Uterus (tissue), 4 donors: Measurements from ENCODE around the gene ANKRD62. TPM values are rescaled to one million over a fixed set of nuclear protein-coding genes. Genes with fewer than 3 reads are reported as not detected.

Experiments
- DNase-seq, 2 donors: peaks; one replicate each; pipeline ENCODE4 v3.0.0-alpha.2; 2019 to 2020
- H3K27ac ChIP-seq, 2 donors: fragments of 200-600 bp; sonication (generic); 1 replicate in 1 of 2; 2 replicates in 1 of 2; pipeline ENCODE4 v1.5.1; 2016 to 2018
- H3K27me3 ChIP-seq, 2 donors: fragments of 200-600 bp; sonication (generic); one replicate each; pipeline ENCODE4 v1.5.1; 2018 to 2019; ENCODE audit warnings: control low read depth in 1 of 2
- H3K36me3 ChIP-seq, 2 donors: fragments of 200-600 bp; sonication (generic); one replicate each; pipeline ENCODE4 v1.5.1; 2019; ENCODE audit warnings: control low read depth in 1 of 2
- H3K4me1 ChIP-seq, 2 donors: fragments of 200-600 bp; sonication (generic); one replicate each; pipeline ENCODE4 v1.5.1; 2018 to 2019; ENCODE audit warnings: control low read depth in 1 of 2
- H3K4me3 ChIP-seq, 2 donors: fragments of 200-600 bp; sonication (generic); 1 replicate in 1 of 2; 2 replicates in 1 of 2; pipeline ENCODE4 v1.5.1; 2018 to 2019; ENCODE audit warnings: mild to moderate bottlenecking in 1 of 2
- H3K9me3 ChIP-seq, 2 donors: fragments of 200-600 bp; sonication (generic); one replicate each; pipeline ENCODE4 v1.5.1; 2019; ENCODE audit warnings: control low read depth in 1 of 2
- CTCF ChIP-seq, 4 experiments: fragments of 200-600 bp in 2 of 4; fragments of 450-650 bp in 2 of 4; sonication (generic) in 2 of 4; IDR thresholded peaks; one replicate each; pipeline ENCODE4 v1.5.1; 2016 to 2019; ENCODE audit warnings: antibody characterized with exemption in 4 of 4, mild to moderate bottlenecking in 2 of 4, moderate library complexity in 1 of 4
- POLR2A ChIP-seq, 2 donors: fragments of 450-650 bp; IDR thresholded peaks; one replicate each; pipeline ENCODE4 v1.6.1; 2016; ENCODE audit warnings: antibody characterized with exemption in 2 of 2, mild to moderate bottlenecking in 1 of 2, moderate library complexity in 1 of 2
- intact Hi-C: fragments of 100-400 bp; cut with DNase I; formaldehyde crosslinking; loops from one replicate; pipeline ENCODE4 v1.15.1; 2023; ENCODE audit warnings: low total_unique reads
- total RNA-seq, 4 donors: library from RNA; depleted of rRNA in 3 of 4; stranded (reverse); fragments of >200 nt in 3 of 4; gene quantifications; one replicate each; pipeline versions ENCODE4 v1.1.0 to v1.2.4, GENCODE V29; 2014 to 2023
- donor health status: DM: yes; HTN: yes; CAD: no.

The ANKRD62 gene
- under 1 TPM in 2 of 4 donors, not detected in 2; 0.07 to 0.18 TPM for total RNA-seq

- H3K4me1 ChIP-seq = no peaks in the 10 kb centered on the region
- no peak within 1 kb of the TSS for H3K4me3 ChIP-seq
- TF ChIP-seq POLR2A (IDR thresholded peaks at IDR 0.05) = no peak
- TF ChIP-seq CTCF (IDR thresholded peaks at IDR 0.05) = no peak
- intact Hi-C loops = no loop called here
- H3K27ac ChIP-seq = no peak within 1 kb of the TSS
- H3K9me3 ChIP-seq = no peaks in the 10 kb centered on the region
- no peaks in the 10 kb centered on the region for H3K27me3 ChIP-seq
- no peaks in the 10 kb centered on the region for H3K36me3 ChIP-seq
- no peak for DNase-seq
These were observed at the start of gene ANKRD62 for GRCh38 chr18:12093520-12094257. Gene ANKRD62, plus strand, starts transcription at chr18:12093843. Its CDS starts 175 bp downstream, at chr18:12094018.

- DNase-seq = no peak
- no peak overlapping the region for H3K27ac ChIP-seq
- no peak overlapping the region for H3K4me3 ChIP-seq
- H3K27me3 ChIP-seq = no peaks in the 10 kb centered on the region
- no peaks in the 10 kb centered on the region for H3K4me1 ChIP-seq
- intact Hi-C loops = no loop called here
- TF ChIP-seq CTCF (IDR thresholded peaks at IDR 0.05) (no peak), POLR2A (IDR thresholded peaks at IDR 0.05) (no peak)
- H3K9me3 ChIP-seq = no peaks in the 10 kb centered on the region
- H3K36me3 ChIP-seq = no peaks in the 10 kb centered on the region
These were observed 49.1 kb upstream of the ANKRD62 start for GRCh38 chr18:12044591-12044990.

- TF ChIP-seq POLR2A (IDR thresholded peaks at IDR 0.05) (no peak), CTCF (IDR thresholded peaks at IDR 0.05) (no peak)
- intact Hi-C loops = no loop called here
- Histone ChIP-seq H3K4me3 (no peak overlapping the region), H3K36me3 (no peaks in the 10 kb centered on the region), H3K9me3 (no peaks in the 10 kb centered on the region), H3K27ac (no peak overlapping the region), H3K27me3 (no peaks in the 10 kb centered on the region), H3K4me1 (no peaks in the 10 kb centered on the region)
- DNase-seq = no peak
These were observed 47.4 kb upstream of the ANKRD62 start for GRCh38 chr18:12046046-12046750.

- Histone ChIP-seq H3K4me3 (no peak overlapping the region), H3K27me3 (no peaks in the 10 kb centered on the region), H3K4me1 (no peaks in the 10 kb centered on the region), H3K9me3 (no peaks in the 10 kb centered on the region), H3K36me3 (no peaks in the 10 kb centered on the region), H3K27ac (no peak overlapping the region)
- no peak for TF ChIP-seq CTCF (IDR thresholded peaks at IDR 0.05)
- TF ChIP-seq POLR2A (IDR thresholded peaks at IDR 0.05) = no peak
- intact Hi-C loops = no loop called here
- no peak for DNase-seq
These were observed 46.8 kb upstream of the ANKRD62 start for GRCh38 chr18:12046751-12047335.
